ENCODE measurements around the gene ZNF318.
"Not testable (repeated sequence)": the region's sequence is repeated elsewhere in the genome, so short reads cannot be mapped to it uniquely, and the experiment has no call there.

The ZNF318 gene

GRCh38 chr6:43355862-43356590 lies 13.4 kb downstream of the ZNF318 start:
- DNase-seq, result no peak
- intact Hi-C loops (cut with DNase I; ENCODE audit: low total_unique reads), result no loop called here
- no peak for TF ChIP-seq CTCF (IDR thresholded peaks at IDR 0.05)

GRCh38 chr6:43351951-43352350 lies 17.5 kb downstream of the ZNF318 start:
- DNase-seq; H3K4me1 ChIP-seq; H3K4me3 ChIP-seq; H3K27ac ChIP-seq; H3K9me3 ChIP-seq; H3K27me3 ChIP-seq; intact Hi-C loops (cut with DNase I; ENCODE audit: low total_unique reads): not testable (repeated sequence)
- H3K36me3 ChIP-seq, result peaks cover 58 to 94% (median 80%) of the 10 kb centered on the region in 3 donors

More at GRCh38 chr6:43355862-43356590, 13.4 kb downstream of the ZNF318 start:
- H3K9me3 ChIP-seq, result no peaks in the 10 kb centered on the region
- no peaks in the 10 kb centered on the region for H3K4me1 ChIP-seq
- no peak overlapping the region for H3K4me3 ChIP-seq
- peaks cover 46 to 92% (median 67%) of the 10 kb centered on the region in 3 donors for H3K36me3 ChIP-seq
- H3K27ac ChIP-seq, result no peak overlapping the region
- H3K27me3 ChIP-seq, result no peaks in the 10 kb centered on the region

- Histone ChIP-seq H3K36me3 (peaks cover 55 to 94% (median 55%) of the 10 kb centered on the region in 3 donors), H3K27me3 (no peaks in the 10 kb centered on the region), H3K27ac (no peak overlapping the region), H3K9me3 (no peaks in the 10 kb centered on the region), H3K4me1 (no peaks in the 10 kb centered on the region), H3K4me3 (no peak overlapping the region)
- TF ChIP-seq CTCF (IDR thresholded peaks at IDR 0.05), result no peak
- no peak for DNase-seq
- intact Hi-C loops (cut with DNase I; ENCODE audit: low total_unique reads), result no loop called here
Observed at GRCh38 chr6:43347444-43347843, 22.0 kb downstream of the ZNF318 start.

GRCh38 chr6:43347021-43347420 lies 22.4 kb downstream of the ZNF318 start:
- no peaks in the 10 kb centered on the region for H3K4me1 ChIP-seq
- H3K36me3 ChIP-seq, result peaks cover 55 to 94% (median 59%) of the 10 kb centered on the region in 3 donors
- no peak for TF ChIP-seq CTCF (IDR thresholded peaks at IDR 0.05)
- no peak overlapping the region for H3K27ac ChIP-seq
- no peak overlapping the region for H3K4me3 ChIP-seq
- H3K27me3 ChIP-seq, result no peaks in the 10 kb centered on the region
- DNase-seq, result no peak
- no peaks in the 10 kb centered on the region for H3K9me3 ChIP-seq
- intact Hi-C loops (cut with DNase I; ENCODE audit: low total_unique reads), result no loop called here

- H3K27me3 ChIP-seq; H3K9me3 ChIP-seq; H3K27ac ChIP-seq; DNase-seq; intact Hi-C loops (cut with DNase I; ENCODE audit: low total_unique reads); H3K4me1 ChIP-seq; H3K4me3 ChIP-seq: not testable (repeated sequence)
- peaks cover 55 to 94% (median 63%) of the 10 kb centered on the region in 3 donors for H3K36me3 ChIP-seq
Observed at GRCh38 chr6:43346243-43346642, 23.2 kb downstream of the ZNF318 start.

- intact Hi-C loops (cut with DNase I; ENCODE audit: low total_unique reads), result no loop called here
- no peak overlapping the region for H3K27ac ChIP-seq
- no peak for DNase-seq
- TF ChIP-seq CTCF (IDR thresholded peaks at IDR 0.05), result no peak
- H3K4me1 ChIP-seq, result no peaks in the 10 kb centered on the region
- H3K36me3 ChIP-seq, result peaks cover 55 to 75% (median 55%) of the 10 kb centered on the region in 3 donors
- no peaks in the 10 kb centered on the region for H3K9me3 ChIP-seq
- H3K4me3 ChIP-seq, result no peak overlapping the region
- H3K27me3 ChIP-seq, result no peaks in the 10 kb centered on the region
Observed at GRCh38 chr6:43339168-43339567, 30.3 kb downstream of the ZNF318 start.

Data from tibial artery (tissue), 4 donors.